ENCODE measurements around the gene FGF14. TPM values are rescaled to one million over a fixed set of nuclear protein-coding genes. Genes with fewer than 3 reads are reported as not detected.

The FGF14 gene
- total RNA-seq, 1 donor from 2014 or later: 0.22 TPM

DNA sequence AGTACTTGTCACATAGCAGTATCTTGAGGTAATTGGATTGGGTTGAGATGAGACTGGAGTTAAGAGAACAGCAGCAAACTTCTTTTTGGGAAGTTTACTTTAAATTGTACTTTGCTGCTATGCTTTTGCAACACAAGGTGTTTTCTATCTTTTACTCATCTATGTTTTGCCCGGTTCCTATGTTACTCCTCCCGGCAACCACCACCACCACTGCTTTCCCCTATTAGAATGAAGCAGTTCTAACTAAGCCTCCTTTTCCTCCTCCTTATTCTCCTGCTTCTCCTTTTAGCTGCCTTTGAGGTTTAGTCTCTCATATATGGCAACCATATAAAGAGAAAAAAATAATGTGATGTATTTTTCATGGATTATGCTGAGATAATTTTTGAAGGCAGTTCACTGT lies 715.8 kb downstream of the FGF14 start:
- DNase-seq (ENCODE audit: low spot score): no peak
- Mint-ChIP-seq H3K4me3 (ENCODE audit: unreplicated experiment) (no peak overlapping the region), H3K36me3 (ENCODE audit: low read depth) (peaks cover 3% of the 10 kb centered on the region), H3K27ac (ENCODE audit: unreplicated experiment) (peak overlapping the region; percentile 9), H3K27me3 (ENCODE audit: low read depth) (no peaks in the 10 kb centered on the region), H3K4me1 (ENCODE audit: low read depth) (peaks cover 67% of the 10 kb centered on the region), H3K9me3 (ENCODE audit: low read depth) (no peaks in the 10 kb centered on the region)
- TF ChIP-seq, protein P1, sequence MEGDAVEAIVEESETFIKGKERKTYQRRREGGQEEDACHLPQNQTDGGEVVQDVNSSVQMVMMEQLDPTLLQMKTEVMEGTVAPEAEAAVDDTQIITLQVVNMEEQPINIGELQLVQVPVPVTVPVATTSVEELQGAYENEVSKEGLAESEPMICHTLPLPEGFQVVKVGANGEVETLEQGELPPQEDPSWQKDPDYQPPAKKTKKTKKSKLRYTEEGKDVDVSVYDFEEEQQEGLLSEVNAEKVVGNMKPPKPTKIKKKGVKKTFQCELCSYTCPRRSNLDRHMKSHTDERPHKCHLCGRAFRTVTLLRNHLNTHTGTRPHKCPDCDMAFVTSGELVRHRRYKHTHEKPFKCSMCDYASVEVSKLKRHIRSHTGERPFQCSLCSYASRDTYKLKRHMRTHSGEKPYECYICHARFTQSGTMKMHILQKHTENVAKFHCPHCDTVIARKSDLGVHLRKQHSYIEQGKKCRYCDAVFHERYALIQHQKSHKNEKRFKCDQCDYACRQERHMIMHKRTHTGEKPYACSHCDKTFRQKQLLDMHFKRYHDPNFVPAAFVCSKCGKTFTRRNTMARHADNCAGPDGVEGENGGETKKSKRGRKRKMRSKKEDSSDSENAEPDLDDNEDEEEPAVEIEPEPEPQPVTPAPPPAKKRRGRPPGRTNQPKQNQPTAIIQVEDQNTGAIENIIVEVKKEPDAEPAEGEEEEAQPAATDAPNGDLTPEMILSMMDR (IDR thresholded peaks at IDR 0.05): no peak

DNA sequence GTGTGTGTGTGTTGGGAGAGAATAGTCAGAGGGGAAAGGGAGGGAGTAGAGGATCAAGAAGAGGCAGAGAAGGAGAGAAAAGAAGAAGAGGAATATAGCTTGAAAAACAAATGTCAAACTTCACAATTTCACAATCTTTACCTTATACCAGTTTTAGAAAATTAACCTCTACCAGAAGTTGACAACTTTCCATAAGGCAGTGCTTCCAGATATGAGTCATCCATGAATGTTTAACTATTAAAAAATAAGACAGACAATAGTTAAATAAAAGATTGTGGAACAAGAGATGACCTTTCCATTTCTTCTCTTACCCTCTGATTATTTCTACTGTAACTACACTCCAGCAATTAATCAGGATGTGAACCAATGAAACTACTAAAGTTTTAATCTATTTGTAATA lies 720.0 kb downstream of the FGF14 start:
- DNase-seq (ENCODE audit: low spot score): no peak
- TF ChIP-seq, protein P1 (IDR thresholded peaks at IDR 0.05): no peak
- Mint-ChIP-seq H3K36me3 (ENCODE audit: low read depth) (no peaks in the 10 kb centered on the region), H3K27me3 (ENCODE audit: low read depth) (no peaks in the 10 kb centered on the region), H3K4me1 (ENCODE audit: low read depth) (peaks cover 54% of the 10 kb centered on the region), H3K9me3 (ENCODE audit: low read depth) (no peaks in the 10 kb centered on the region), H3K27ac (ENCODE audit: unreplicated experiment) (peak overlapping the region; percentile 33), H3K4me3 (ENCODE audit: unreplicated experiment) (no peak overlapping the region)

GRCh38 chr13:101673360-101674105 lies 728.3 kb downstream of the FGF14 start:
- TF ChIP-seq, protein P1 (IDR thresholded peaks at IDR 0.05): no peak
- H3K27me3 Mint-ChIP-seq (ENCODE audit: low read depth): no peaks in the 10 kb centered on the region
- H3K27ac Mint-ChIP-seq (ENCODE audit: unreplicated experiment): no peak overlapping the region
- peaks cover 34% of the 10 kb centered on the region for H3K4me1 Mint-ChIP-seq (ENCODE audit: low read depth)
- peaks cover 8% of the 10 kb centered on the region for H3K36me3 Mint-ChIP-seq (ENCODE audit: low read depth)
- H3K4me3 Mint-ChIP-seq (ENCODE audit: unreplicated experiment): no peak overlapping the region
- DNase-seq (ENCODE audit: low spot score): no peak
- H3K9me3 Mint-ChIP-seq (ENCODE audit: low read depth): no peaks in the 10 kb centered on the region

- TF ChIP-seq, protein P1 (IDR thresholded peaks at IDR 0.05): no peak
- no peak for DNase-seq (ENCODE audit: low spot score)
- no peaks in the 10 kb centered on the region for H3K27me3 Mint-ChIP-seq (ENCODE audit: low read depth)
- H3K36me3 Mint-ChIP-seq (ENCODE audit: low read depth): peaks cover 6% of the 10 kb centered on the region
- peaks cover 38% of the 10 kb centered on the region for H3K4me1 Mint-ChIP-seq (ENCODE audit: low read depth)
- no peak overlapping the region for H3K4me3 Mint-ChIP-seq (ENCODE audit: unreplicated experiment)
- no peak overlapping the region for H3K27ac Mint-ChIP-seq (ENCODE audit: unreplicated experiment)
- H3K9me3 Mint-ChIP-seq (ENCODE audit: low read depth): no peaks in the 10 kb centered on the region
Measured at GRCh38 chr13:101661839-101662238, 740.0 kb downstream of the FGF14 start.

Small RNA genes within 50 kb of the gene (microRNA-seq; reads per million reads assigned to microRNA genes)
- gene MIR2681 (ENCODE audit: borderline number of aligned reads) (not detected), gene MIR4705 (ENCODE audit: borderline number of aligned reads) (not detected)

Other genes starting within 250 kb of the FGF14 start
- 27.6 to 36.0 TPM (median 27.8 TPM) in 3 replicates for gene TPP2, start 194.9 kb upstream of the FGF14 start, total RNA-seq

All from chondrocyte (in vitro differentiated cells).